AG04450 (cell line): Measurements from ENCODE around the gene CD34. TPM values are rescaled to one million over a fixed set of nuclear protein-coding genes. Genes with fewer than 3 reads are reported as not detected.

ENCODE experiments used
- CTCF ChIA-PET: fragments of 300-600, 350-600 bp; formaldehyde crosslinking; extraction: SDS; loops from one replicate; lab custom pipeline; 2022; ENCODE audit warnings: antibody characterized with exemption, inconsistent platforms; lab: Charles Lee
- POLR2A ChIA-PET: fragments of 350-600 bp; formaldehyde crosslinking; extraction: SDS; loops from one replicate; lab custom pipeline; 2021; ENCODE audit warnings: antibody characterized with exemption, inconsistent platforms; lab: Yijun Ruan, JAX
- DNase-seq: peaks from one replicate; pipeline ENCODE4 v3.0.0-alpha.2; 2011; ENCODE audit warnings: low read depth, low spot score
- H3K27ac ChIP-seq: one replicate; pipeline ENCODE4 v1.5.1; 2012; ENCODE audit warnings: low read depth, low read length, control low read depth
- H3K27me3 ChIP-seq: one replicate; pipeline ENCODE4 v1.6.0; 2012; ENCODE audit warnings: low read length; ENCODE audit not compliant: control insufficient read depth, insufficient read depth
- H3K4me3 ChIP-seq: 2 replicates; pipeline ENCODE4 v1.5.1; 2011; ENCODE audit warnings: mild to moderate bottlenecking, low read depth, low read length, control low read depth
- H3K9me3 ChIP-seq: 2 replicates; pipeline ENCODE4 v1.5.1; 2012; ENCODE audit warnings: low read length; ENCODE audit not compliant: control insufficient read depth, insufficient read depth
- CTCF ChIP-seq: IDR thresholded peaks from 2 replicates; pipeline ENCODE4 v1.5.1; 2011; ENCODE audit warnings: low read depth, low read length, control low read depth, inconsistent platforms
- polyA plus RNA-seq: library from polyadenylated mRNA; depleted of rRNA; stranded (reverse); fragments of >200 nt; gene quantifications from 2 replicates; pipeline ENCODE4 v1.2.3, GENCODE V29; 2011

CD34 gene
- polyA plus RNA-seq, 1 experiment, result 0.14 TPM

- CTCF ChIA-PET, result interaction anchor here (0.6 to 9.7 kb wide), 8 partner anchors 8 to 350 kb away, joined by 3 to 374 read pairs (median 4); no protein-coding TSS in a partner anchor
- Histone ChIP-seq H3K27me3 (no peaks in the 10 kb centered on the region), H3K9me3 (no peaks in the 10 kb centered on the region), H3K27ac (no peak overlapping the region), H3K4me3 (no peak overlapping the region)
- POLR2A ChIA-PET, result interaction anchor here (0.8 kb wide), 1 partner anchor 74 kb away, joined by 3 read pairs; no protein-coding TSS in a partner anchor
- DNase-seq, result no peak
- TF ChIP-seq CTCF, result peak; percentile 7; the same call in 1 of the 2 replicates
Measured at GRCh38 chr1:207888652-207889051, 22.3 kb downstream of the CD34 start.

GRCh38 chr1:207887542-207888201 lies 23.3 kb downstream of the CD34 start:
- no peaks in the 10 kb centered on the region for H3K27me3 ChIP-seq

DNA sequence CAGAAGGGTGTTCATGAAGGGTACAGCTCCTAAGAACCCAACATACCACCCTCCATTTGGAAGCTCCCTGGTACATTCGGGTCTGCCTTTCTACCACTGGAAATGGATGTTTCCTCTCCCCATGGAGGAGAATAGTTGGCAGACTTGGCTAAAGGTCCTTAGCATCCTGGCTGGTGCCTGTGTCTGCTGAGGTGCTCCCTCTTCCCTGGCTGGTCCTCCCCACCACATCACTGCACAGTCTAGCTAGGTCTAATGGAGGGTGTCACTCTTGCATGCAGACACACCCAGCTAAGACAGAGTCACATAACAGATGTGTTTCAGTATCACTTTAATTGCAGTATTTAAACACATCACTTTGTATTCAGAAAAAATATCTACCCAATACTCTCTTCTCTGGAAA lies 24.7 kb downstream of the CD34 start:
- POLR2A ChIA-PET, result no interaction called here

More at GRCh38 chr1:207887542-207888201, 23.3 kb downstream of the CD34 start:
- DNase-seq, result no peak
- CTCF ChIA-PET, result interaction anchor here (0.6 to 9.7 kb wide), 7 partner anchors 9 to 298 kb away, joined by 3 to 374 read pairs (median 4); no protein-coding TSS in a partner anchor
- Histone ChIP-seq H3K27ac (no peak overlapping the region), H3K4me3 (no peak overlapping the region), H3K9me3 (no peaks in the 10 kb centered on the region)
- POLR2A ChIA-PET, result no interaction called here
- no peak for TF ChIP-seq CTCF

GRCh38 chr1:207885129-207886032 lies 25.5 kb downstream of the CD34 start:
- Histone ChIP-seq H3K4me3 (no peak overlapping the region), H3K27me3 (peaks cover 3% of the 10 kb centered on the region), H3K9me3 (no peaks in the 10 kb centered on the region), H3K27ac (no peak overlapping the region)
- peak; percentile 98 for TF ChIP-seq CTCF
- peak; percentile 76 for DNase-seq
- CTCF ChIA-PET, result interaction anchor here (0.6 to 9.7 kb wide), 61 partner anchors 12 to 549 kb away, joined by 3 to 374 read pairs (median 6); partner anchors contain the start of genes CD34 and PLXNA2
- POLR2A ChIA-PET, result interaction anchor here (0.8 to 1.3 kb wide), 3 partner anchors 72 to 113 kb away, joined by 3 to 11 read pairs (median 3); no protein-coding TSS in a partner anchor

More for the DNA sequence above, 24.7 kb downstream of the CD34 start:
- no peak overlapping the region for H3K4me3 ChIP-seq
- H3K27ac ChIP-seq, result no peak overlapping the region
- TF ChIP-seq CTCF, result no peak
- no peak for DNase-seq
- no peaks in the 10 kb centered on the region for H3K9me3 ChIP-seq
- peaks cover 3% of the 10 kb centered on the region for H3K27me3 ChIP-seq
- CTCF ChIA-PET, result interaction anchor here (0.6 to 9.7 kb wide), 24 partner anchors 11 to 350 kb away, joined by 3 to 374 read pairs (median 9); no protein-coding TSS in a partner anchor
